GM21390 (cell line): ENCODE data around the gene TTC38.
A peak's percentile ranks its signal among the peaks of the same experiment; 100 is the strongest.
"Not testable (repeated sequence)": the region's sequence is repeated elsewhere in the genome, so short reads cannot be mapped to it uniquely, and the experiment has no call there.

Experiments
- ATAC-seq: cut with Tn5 transposase; IDR thresholded peaks from one replicate; pipeline ENCODE4 v1.9.1; 2021; ENCODE audit not compliant: unreplicated experiment

The TTC38 gene

DNA sequence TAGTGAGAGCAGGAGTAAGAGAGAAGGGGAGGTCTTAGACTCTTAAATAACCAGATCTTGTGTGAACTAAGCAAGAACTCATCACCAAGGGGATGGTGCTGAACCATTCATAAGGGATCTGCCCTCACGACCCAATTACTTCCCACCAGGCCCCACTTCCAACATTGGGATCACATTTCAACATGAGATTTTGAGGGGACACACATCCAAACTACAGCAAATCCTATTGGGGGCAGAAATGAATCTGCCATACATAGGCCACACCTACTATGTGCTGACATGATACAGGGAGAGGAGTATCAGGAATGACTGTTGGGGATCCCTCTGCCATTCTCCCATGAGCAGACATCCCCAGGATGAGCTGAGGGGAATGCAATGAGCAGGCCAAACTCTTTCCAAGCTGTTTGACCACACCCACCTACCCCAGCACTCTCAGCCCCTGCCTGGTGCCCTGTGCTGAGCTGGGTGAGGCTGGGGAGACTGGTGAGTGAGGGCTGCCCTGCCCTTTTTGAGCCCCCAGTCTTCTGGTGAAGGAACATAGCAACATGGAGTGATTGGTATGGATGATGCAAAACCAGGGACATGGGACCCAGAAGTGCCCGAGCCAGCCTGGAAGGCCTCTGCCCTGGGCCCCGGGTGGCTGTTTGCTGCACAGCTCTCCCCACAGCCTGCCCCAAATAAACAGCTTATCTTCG, 27.6 kb downstream of the TTC38 start:
- no peak for ATAC-seq

- ATAC-seq: peak; percentile 87
These were observed 28.7 kb downstream of the TTC38 start, which contains the start of gene GTSE1 for GRCh38 chr22:46296257-46297150. TSS of gene GTSE1 (plus strand) at chr22:46296870. CDS start at chr22:46297401, 531 bp downstream.

DNA sequence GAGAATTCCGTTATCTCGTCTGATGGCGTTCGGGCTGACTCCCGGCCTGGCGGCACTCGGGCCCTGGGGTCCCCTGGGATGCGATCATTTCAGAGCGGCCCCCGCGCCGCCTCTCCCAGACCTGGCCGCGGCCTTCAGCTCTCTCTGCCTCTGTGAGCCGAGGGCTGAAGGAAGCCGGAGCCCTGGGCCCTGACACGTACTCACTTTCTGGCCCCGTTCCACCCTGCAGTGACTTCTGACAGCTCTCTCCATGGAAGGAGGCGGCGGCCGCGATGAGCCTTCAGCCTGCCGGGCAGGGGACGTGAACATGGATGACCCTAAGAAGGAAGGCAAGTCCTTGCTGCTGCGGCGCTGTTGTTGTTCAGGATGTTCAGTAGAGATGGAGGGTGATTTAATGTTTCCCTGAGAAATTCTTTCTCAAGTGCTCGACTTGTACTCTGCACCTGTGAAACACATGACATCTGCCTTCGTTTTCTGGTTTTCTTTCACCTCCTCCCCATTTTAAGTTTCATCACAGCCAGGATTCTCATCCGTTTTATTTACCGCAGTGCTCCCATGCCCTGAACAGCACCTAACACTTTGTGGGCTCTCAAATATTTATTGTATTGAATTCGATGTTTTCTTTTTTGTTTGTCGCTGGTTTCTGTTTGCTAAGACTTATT, 29.5 kb downstream of the TTC38 start:
- ATAC-seq: peak; percentile 11

- no peak for ATAC-seq
These were observed 31.3 kb downstream of the TTC38 start for GRCh38 chr22:46299101-46299500.

GRCh38 chr22:46300491-46300890, 32.7 kb downstream of the TTC38 start:
- no peak for ATAC-seq

DNA sequence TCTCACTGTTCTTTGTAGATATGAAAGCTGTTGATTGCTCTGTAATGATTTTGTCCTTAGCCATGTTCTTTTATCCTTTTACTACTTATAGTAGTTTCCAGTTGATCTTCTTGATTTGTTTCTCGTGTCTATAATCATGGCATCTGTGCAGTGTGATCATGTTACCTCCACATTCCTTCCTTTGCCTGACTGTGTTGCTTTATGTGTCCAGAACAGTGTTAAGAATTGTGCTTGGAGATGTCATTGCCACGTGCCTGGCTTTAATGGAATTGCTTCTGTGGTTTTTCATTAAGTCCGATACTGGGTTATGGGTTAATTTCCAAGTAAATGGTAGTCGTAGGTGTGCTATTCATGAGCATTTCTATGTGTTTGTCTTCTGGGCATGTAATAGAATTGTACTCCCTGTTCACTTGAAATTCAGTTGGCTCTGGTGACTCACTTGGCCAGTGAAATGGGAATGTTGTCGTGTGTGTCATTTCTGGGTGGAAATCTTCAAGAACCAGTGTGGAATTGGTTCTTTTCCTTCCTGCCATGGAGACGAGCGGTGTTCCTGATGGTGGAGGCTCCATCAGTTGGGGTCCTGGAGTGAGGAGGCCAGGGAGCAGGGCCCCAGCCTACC, 35.6 kb downstream of the TTC38 start:
- ATAC-seq: no peak

- ATAC-seq: no peak
These were observed 40.6 kb downstream of the TTC38 start for GRCh38 chr22:46308283-46308988.

GRCh38 chr22:46309526-46310085, 41.8 kb downstream of the TTC38 start:
- no peak for ATAC-seq

- no peak for ATAC-seq
These were observed 44.2 kb downstream of the TTC38 start for GRCh38 chr22:46312056-46312455.

- not testable (repeated sequence) for ATAC-seq
These were observed 45.0 kb downstream of the TTC38 start for GRCh38 chr22:46312848-46313247.

DNA sequence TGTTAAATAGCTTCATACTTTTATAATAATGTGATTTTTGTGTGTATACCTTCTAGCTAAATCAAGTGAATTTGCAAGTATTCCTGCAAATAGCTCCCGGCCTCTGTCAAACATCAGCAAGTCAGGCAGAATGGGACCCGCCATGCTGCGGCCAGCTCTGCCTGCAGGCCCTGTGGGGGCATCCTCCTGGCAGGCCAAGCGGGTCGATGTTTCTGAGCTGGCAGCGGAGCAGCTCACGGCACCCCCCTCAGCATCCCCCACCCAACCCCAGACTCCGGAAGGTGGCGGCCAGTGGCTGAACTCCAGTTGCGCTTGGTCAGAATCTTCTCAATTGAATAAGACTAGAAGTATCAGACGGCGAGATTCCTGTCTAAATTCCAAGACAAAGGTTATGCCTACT, 48.2 kb downstream of the TTC38 start:
- ATAC-seq: no peak

- no peak for ATAC-seq
These were observed 49.8 kb downstream of the TTC38 start for GRCh38 chr22:46317646-46318045.

DNA sequence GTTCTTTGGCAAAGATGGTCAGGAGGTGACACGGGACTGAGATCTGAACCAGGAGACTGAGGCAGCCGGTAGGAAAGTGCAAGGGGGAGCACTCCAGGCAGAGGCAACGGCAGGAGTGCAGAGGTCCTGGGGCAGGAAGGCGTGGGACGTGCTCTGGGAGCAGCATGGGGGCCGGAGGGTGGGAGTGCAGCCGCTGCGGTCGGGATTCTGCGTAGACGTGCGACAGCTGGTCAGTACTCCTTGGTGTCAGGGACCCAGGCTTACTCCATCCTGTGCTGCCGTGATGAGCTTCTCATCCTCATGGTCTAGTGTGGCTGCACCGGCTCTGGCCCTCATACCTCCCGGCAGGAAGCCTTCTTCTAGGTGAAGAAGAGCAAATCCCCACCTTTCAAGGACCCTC, 50.8 kb downstream of the TTC38 start:
- no peak for ATAC-seq

DNA sequence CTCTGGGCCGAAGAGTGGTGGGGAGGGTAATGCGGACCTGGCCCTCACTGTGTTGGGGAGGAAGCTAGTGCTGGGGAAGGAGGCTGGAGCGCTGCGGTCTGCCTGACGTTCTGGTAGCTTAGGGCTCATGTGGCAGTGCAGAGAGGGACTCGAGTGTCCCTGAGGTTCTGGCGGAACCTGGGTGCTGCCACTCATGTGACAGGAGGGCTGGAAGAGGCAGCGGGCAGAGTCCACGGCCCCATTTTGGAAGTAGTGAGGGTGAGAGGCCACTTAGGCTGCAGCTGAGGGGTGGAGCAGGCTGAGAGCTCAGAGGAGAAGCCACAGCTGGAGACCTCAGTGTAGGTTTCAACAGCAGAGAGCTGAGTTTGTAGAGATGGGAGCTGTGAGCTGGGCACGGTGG, 51.5 kb downstream of the TTC38 start:
- ATAC-seq: no peak

DNA sequence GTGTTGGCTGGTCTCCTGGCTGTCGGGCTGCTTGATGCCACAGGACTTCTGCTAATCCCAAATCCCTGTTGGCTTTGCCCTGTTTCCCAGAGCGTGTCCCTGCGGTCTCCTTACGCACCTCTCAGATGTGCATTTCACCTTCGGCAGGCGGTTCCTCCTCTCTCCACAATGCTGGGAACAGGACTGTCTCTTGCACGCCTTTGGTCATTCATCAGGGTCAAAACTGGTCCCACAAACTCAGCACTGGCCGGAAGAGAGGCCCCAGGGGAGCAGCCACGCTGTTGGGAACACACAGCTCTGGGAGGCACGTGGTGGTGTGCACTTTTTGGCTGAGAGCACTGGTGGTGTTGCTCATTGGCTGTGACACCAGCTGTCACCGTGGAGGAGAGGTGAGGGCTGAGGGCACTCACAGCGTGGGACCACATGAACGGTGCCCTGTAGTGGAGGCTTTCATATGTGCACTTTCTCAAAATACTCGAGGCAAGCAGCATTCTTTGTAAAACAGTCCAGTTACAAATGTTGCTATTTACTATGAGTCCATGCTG, 52.4 kb downstream of the TTC38 start:
- ATAC-seq: no peak

GRCh38 chr22:46320716-46321386, 53.0 kb downstream of the TTC38 start:
- no peak for ATAC-seq

- no peak for ATAC-seq
These were observed 54.9 kb downstream of the TTC38 start for GRCh38 chr22:46322711-46323110.

- ATAC-seq: no peak
These were observed 55.4 kb downstream of the TTC38 start for GRCh38 chr22:46323162-46323561.

GRCh38 chr22:46326066-46326680, 58.4 kb downstream of the TTC38 start:
- ATAC-seq: no peak
